Measurements from ENCODE around the gene RNU6-8. TPM values are rescaled to one million over a fixed set of nuclear protein-coding genes. Genes with fewer than 3 reads are reported as not detected.

Gene RNU6-8
- total RNA-seq, 1 donor, result not detected

- no peak for TF ChIP-seq CTCF (IDR thresholded peaks at IDR 0.05; ENCODE audit: extremely low read depth, low read depth, low read length)
- H3K27me3 ChIP-seq (ENCODE audit: insufficient read depth, low read length), result peaks cover 5% of the 10 kb centered on the region
- no peaks in the 10 kb centered on the region for H3K36me3 ChIP-seq (ENCODE audit: insufficient read depth, low read length)
- DNase-seq (ENCODE audit: insufficient read length, low spot score, missing footprints), result no peak
- H3K27ac ChIP-seq (ENCODE audit: low read depth, low read length), result no peak overlapping the region
- H3K79me2 ChIP-seq (ENCODE audit: insufficient read depth, low read length), result no peaks in the 10 kb centered on the region
- no peak overlapping the region for H2AFZ ChIP-seq (ENCODE audit: low read length)
- H3K4me1 ChIP-seq (ENCODE audit: insufficient read depth, low read length), result peaks cover 17% of the 10 kb centered on the region
- no peaks in the 10 kb centered on the region for H4K20me1 ChIP-seq (ENCODE audit: insufficient read depth, low read length)
- no peaks in the 10 kb centered on the region for H3K9me3 ChIP-seq (ENCODE audit: low read depth, low read length)
- H3K4me3 ChIP-seq (ENCODE audit: insufficient read depth, low read length), result no peak overlapping the region
- no peak overlapping the region for H3K4me2 ChIP-seq (ENCODE audit: insufficient read depth, low read length)
These were observed 23.0 kb upstream of the RNU6-8 start for GRCh38 chr14:32226056-32226455.

GRCh38 chr14:32225378-32225920, 22.4 kb upstream of the RNU6-8 start:
- no peak overlapping the region for H2AFZ ChIP-seq (ENCODE audit: low read length)
- no peaks in the 10 kb centered on the region for H3K79me2 ChIP-seq (ENCODE audit: insufficient read depth, low read length)
- H3K36me3 ChIP-seq (ENCODE audit: insufficient read depth, low read length), result no peaks in the 10 kb centered on the region
- H3K4me2 ChIP-seq (ENCODE audit: insufficient read depth, low read length), result no peak overlapping the region
- H3K4me1 ChIP-seq (ENCODE audit: insufficient read depth, low read length), result peaks cover 12% of the 10 kb centered on the region
- no peak for DNase-seq (ENCODE audit: insufficient read length, low spot score, missing footprints)
- TF ChIP-seq CTCF (IDR thresholded peaks at IDR 0.05; ENCODE audit: extremely low read depth, low read depth, low read length), result no peak
- H3K4me3 ChIP-seq (ENCODE audit: insufficient read depth, low read length), result no peak overlapping the region
- peaks cover 5% of the 10 kb centered on the region for H3K27me3 ChIP-seq (ENCODE audit: insufficient read depth, low read length)
- H3K9me3 ChIP-seq (ENCODE audit: low read depth, low read length), result no peaks in the 10 kb centered on the region
- H4K20me1 ChIP-seq (ENCODE audit: insufficient read depth, low read length), result no peaks in the 10 kb centered on the region
- no peak overlapping the region for H3K27ac ChIP-seq (ENCODE audit: low read depth, low read length)

GRCh38 chr14:32224737-32225377, 21.8 kb upstream of the RNU6-8 start:
- H3K4me2 ChIP-seq (ENCODE audit: insufficient read depth, low read length), result no peak overlapping the region
- peaks cover 5% of the 10 kb centered on the region for H3K27me3 ChIP-seq (ENCODE audit: insufficient read depth, low read length)
- TF ChIP-seq CTCF (IDR thresholded peaks at IDR 0.05; ENCODE audit: extremely low read depth, low read depth, low read length), result peak; percentile 45

DNA sequence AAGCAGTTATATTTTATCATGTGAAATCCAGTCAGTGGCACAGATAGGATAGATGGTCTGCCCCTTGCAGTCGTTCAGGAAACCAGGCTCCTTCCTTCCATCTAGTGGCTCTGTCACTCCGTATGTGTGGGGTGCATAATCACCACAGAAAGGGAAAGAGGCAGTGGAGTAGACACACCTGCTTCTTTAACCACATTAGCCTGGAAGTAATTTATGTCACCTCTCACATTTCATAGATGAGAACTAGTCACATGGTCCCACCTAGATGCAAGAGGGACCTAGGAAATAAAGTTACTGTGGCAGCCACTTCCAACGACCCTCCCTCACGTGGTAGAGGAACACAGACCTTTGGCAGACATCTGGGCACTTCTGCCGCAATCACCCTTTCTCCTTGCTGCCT, 14.2 kb upstream of the RNU6-8 start:
- no peaks in the 10 kb centered on the region for H3K9me3 ChIP-seq (ENCODE audit: low read depth, low read length)
- no peak overlapping the region for H3K4me2 ChIP-seq (ENCODE audit: insufficient read depth, low read length)
- H3K27me3 ChIP-seq (ENCODE audit: insufficient read depth, low read length), result no peaks in the 10 kb centered on the region
- H3K4me1 ChIP-seq (ENCODE audit: insufficient read depth, low read length), result no peaks in the 10 kb centered on the region
- TF ChIP-seq CTCF (IDR thresholded peaks at IDR 0.05; ENCODE audit: extremely low read depth, low read depth, low read length), result no peak
- no peaks in the 10 kb centered on the region for H3K36me3 ChIP-seq (ENCODE audit: insufficient read depth, low read length)
- no peaks in the 10 kb centered on the region for H4K20me1 ChIP-seq (ENCODE audit: insufficient read depth, low read length)
- H3K27ac ChIP-seq (ENCODE audit: low read depth, low read length), result no peak overlapping the region
- no peaks in the 10 kb centered on the region for H3K79me2 ChIP-seq (ENCODE audit: insufficient read depth, low read length)
- no peak overlapping the region for H3K4me3 ChIP-seq (ENCODE audit: insufficient read depth, low read length)
- no peak for DNase-seq (ENCODE audit: insufficient read length, low spot score, missing footprints)
- no peak overlapping the region for H2AFZ ChIP-seq (ENCODE audit: low read length)

More at GRCh38 chr14:32224737-32225377, 21.8 kb upstream of the RNU6-8 start:
- no peak for DNase-seq (ENCODE audit: insufficient read length, low spot score, missing footprints)
- no peaks in the 10 kb centered on the region for H4K20me1 ChIP-seq (ENCODE audit: insufficient read depth, low read length)
- H3K36me3 ChIP-seq (ENCODE audit: insufficient read depth, low read length), result no peaks in the 10 kb centered on the region
- H3K27ac ChIP-seq (ENCODE audit: low read depth, low read length), result no peak overlapping the region
- no peaks in the 10 kb centered on the region for H3K79me2 ChIP-seq (ENCODE audit: insufficient read depth, low read length)
- no peaks in the 10 kb centered on the region for H3K9me3 ChIP-seq (ENCODE audit: low read depth, low read length)
- H3K4me1 ChIP-seq (ENCODE audit: insufficient read depth, low read length), result peaks cover 6% of the 10 kb centered on the region
- H3K4me3 ChIP-seq (ENCODE audit: insufficient read depth, low read length), result no peak overlapping the region
- no peak overlapping the region for H2AFZ ChIP-seq (ENCODE audit: low read length)
